HFFc6 (cell line): ENCODE results near the gene TPD52L2. TPM values are rescaled to one million over a fixed set of nuclear protein-coding genes. Genes with fewer than 3 reads are reported as not detected.
A peak's percentile ranks its signal among the peaks of the same experiment; 100 is the strongest.

Experiments
- DNase-seq: peaks from one replicate; pipeline ENCODE4 v3.0.0-alpha.2; 2018
- H3K27ac Mint-ChIP-seq: 2 replicates; pipeline ENCODE4 v1.8.0; 2020; ENCODE audit warnings: mild to moderate bottlenecking, mixed read lengths
- H3K27me3 Mint-ChIP-seq: 2 replicates; pipeline ENCODE4 v1.8.0; 2021; ENCODE audit warnings: mild to moderate bottlenecking, moderate library complexity, mixed read lengths; ENCODE audit not compliant: insufficient read depth
- H3K36me3 Mint-ChIP-seq: 2 replicates; pipeline ENCODE4 v1.8.0; 2021; ENCODE audit warnings: low read depth, mixed read lengths
- H3K4me1 Mint-ChIP-seq: 2 replicates; pipeline ENCODE4 v1.8.0; 2020; ENCODE audit warnings: low read depth, mixed read lengths
- H3K4me3 Mint-ChIP-seq: 2 replicates; pipeline ENCODE4 v1.8.0; 2020; ENCODE audit warnings: mild to moderate bottlenecking, moderate library complexity, mixed read lengths
- H3K9me3 Mint-ChIP-seq: 2 replicates; pipeline ENCODE4 v1.8.0; 2020; ENCODE audit warnings: mild to moderate bottlenecking, mixed read lengths
- CTCF ChIP-seq: fragments of 200-600 bp; sonication (generic); IDR thresholded peaks from 2 replicates; pipeline ENCODE4 v1.5.0; 2021; ENCODE audit warnings: antibody characterized with exemption, mild to moderate bottlenecking
- long read RNA-seq: library from polyadenylated mRNA; unstranded; transcript quantifications from one replicate; pipeline ENCODE4 v2.0.0, GENCODE V29; 2019
- total RNA-seq, 6 experiments: library from RNA; stranded (reverse); fragmentation: NEBNext Ultra II Directional; extraction: Animal tissue kit (Norgen Biotek cat#: 25700); gene quantifications; 2 replicates in 1 of 6; 3 replicates in 5 of 6; pipeline ENCODE4 v1.2.3, GENCODE V29; 2021

The TPD52L2 gene
- total RNA-seq = 100 to 1,000 TPM; 161 to 196 (median 169) TPM
- long read RNA-seq, full-length matches to known transcripts = 265 of 295 reads
- long read RNA-seq, partial matches to known transcripts = 12 of 295 reads
- long read RNA-seq, other reads (novel, unspliced or antisense) = 18 of 295 reads

- DNase-seq = peak; percentile 98
- H3K27me3 Mint-ChIP-seq = no peaks in the 10 kb centered on the region; the same call in 1 of the 2 replicates
Measured at GRCh38 chr20:63864978-63865640, at the start of gene TPD52L2. Gene TPD52L2, plus strand, starts transcription at chr20:63865270. Its CDS starts 96 bp downstream, at chr20:63865366.

GRCh38 chr20:63815615-63816253 is 49.3 kb upstream of the TPD52L2 start:
- Mint-ChIP-seq H3K9me3 (no peaks in the 10 kb centered on the region), H3K27ac (no peak overlapping the region), H3K4me1 (peaks cover 8% of the 10 kb centered on the region), H3K36me3 (no peaks in the 10 kb centered on the region), H3K27me3 (peaks cover 28% of the 10 kb centered on the region), H3K4me3 (no peak overlapping the region)
- no peak for DNase-seq
- no peak for TF ChIP-seq CTCF

More at GRCh38 chr20:63864978-63865640, at the start of gene TPD52L2:
- H3K4me1 Mint-ChIP-seq = peaks cover 26% of the 10 kb centered on the region
- peaks cover 35% of the 10 kb centered on the region for H3K36me3 Mint-ChIP-seq
- peak within 1 kb of the TSS; percentile 97 for H3K4me3 Mint-ChIP-seq
- no peaks in the 10 kb centered on the region for H3K9me3 Mint-ChIP-seq
- no peak for TF ChIP-seq CTCF
- H3K27ac Mint-ChIP-seq = peak within 1 kb of the TSS; percentile 99

DNA sequence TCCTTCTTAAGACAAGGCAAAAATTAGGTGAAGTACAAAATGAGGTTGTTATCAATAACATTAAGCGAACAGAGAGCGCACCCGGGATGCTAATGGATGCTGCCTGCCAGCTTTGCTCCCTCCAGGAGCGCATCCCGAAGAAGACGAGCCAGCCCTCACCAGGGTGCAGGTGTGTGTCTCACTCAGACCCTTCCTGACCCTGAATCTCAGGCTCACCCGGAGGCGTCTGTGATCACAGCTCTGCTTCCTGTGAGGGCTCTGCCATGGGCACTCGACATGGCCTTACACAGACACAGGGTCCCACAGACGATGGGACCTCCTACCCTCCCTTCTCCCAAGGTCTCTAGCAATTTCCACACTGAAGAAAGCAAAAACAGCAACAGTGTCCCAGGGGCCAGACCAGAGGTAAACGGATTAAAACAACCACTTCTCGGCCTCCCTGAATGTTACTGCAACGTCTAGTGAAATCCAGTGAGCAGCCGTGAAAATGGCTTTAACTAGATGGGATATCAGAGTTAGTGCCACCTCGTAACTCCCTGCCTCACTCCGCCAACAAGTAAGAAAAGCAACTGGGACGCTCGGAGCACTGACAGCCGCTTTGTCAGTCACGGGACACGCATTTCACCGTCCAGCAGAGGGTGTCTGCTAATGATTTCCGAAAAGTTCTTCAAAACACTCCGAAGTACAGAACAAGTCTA is 45.7 kb upstream of the TPD52L2 start:
- H3K27me3 Mint-ChIP-seq = peaks cover 30% of the 10 kb centered on the region
- peak; percentile 60 for TF ChIP-seq CTCF
- H3K9me3 Mint-ChIP-seq = no peaks in the 10 kb centered on the region
- DNase-seq = peak; percentile 21
- H3K4me1 Mint-ChIP-seq = peaks cover 8% of the 10 kb centered on the region
- peak overlapping the region; percentile 81 for H3K4me3 Mint-ChIP-seq
- no peak overlapping the region for H3K27ac Mint-ChIP-seq
- no peaks in the 10 kb centered on the region for H3K36me3 Mint-ChIP-seq

DNA sequence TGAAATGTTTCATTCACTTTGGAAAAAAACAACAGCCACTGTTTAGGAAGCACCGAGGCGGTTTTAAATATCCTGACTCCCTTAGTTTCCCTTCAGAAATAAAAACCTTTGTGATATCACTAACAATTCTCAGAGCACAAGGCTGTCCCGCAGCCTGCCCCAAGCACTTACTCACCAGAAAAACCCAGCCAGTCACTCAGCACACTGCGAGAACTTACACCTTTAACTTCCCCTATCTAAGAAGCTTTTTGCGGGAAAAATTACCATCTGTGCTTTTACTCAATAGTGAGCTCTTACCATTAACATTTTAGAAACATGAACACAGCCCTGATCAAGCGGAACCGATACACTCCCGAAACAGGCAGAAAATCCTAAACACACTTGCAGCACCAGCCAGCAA is 43.3 kb upstream of the TPD52L2 start:
- DNase-seq = no peak
- no peak for TF ChIP-seq CTCF
- no peak overlapping the region for H3K4me3 Mint-ChIP-seq
- H3K27me3 Mint-ChIP-seq = peaks cover 22% of the 10 kb centered on the region
- H3K27ac Mint-ChIP-seq = no peak overlapping the region
- H3K9me3 Mint-ChIP-seq = no peaks in the 10 kb centered on the region
- no peaks in the 10 kb centered on the region for H3K36me3 Mint-ChIP-seq
- H3K4me1 Mint-ChIP-seq = peaks cover 11% of the 10 kb centered on the region

- Mint-ChIP-seq H3K27ac (no peak overlapping the region), H3K4me3 (no peak overlapping the region), H3K9me3 (no peaks in the 10 kb centered on the region), H3K36me3 (no peaks in the 10 kb centered on the region), H3K4me1 (peaks cover 14% of the 10 kb centered on the region), H3K27me3 (peaks cover 23% of the 10 kb centered on the region)
- DNase-seq = no peak
- TF ChIP-seq CTCF = no peak
Measured at GRCh38 chr20:63822276-63822696, 42.8 kb upstream of the TPD52L2 start.
